SK-N-DZ (cell line): Measurements from ENCODE around the gene GPC1. TPM values are rescaled to one million over a fixed set of nuclear protein-coding genes. Genes with fewer than 3 reads are reported as not detected.
"Not testable (repeated sequence)": the region's sequence is repeated elsewhere in the genome, so short reads cannot be mapped to it uniquely, and the experiment has no call there.

Source experiments
- DNase-seq: peaks from one replicate; pipeline ENCODE4 v3.0.0-alpha.2; 2015; ENCODE audit warnings: low spot score
- polyA plus RNA-seq, 2 experiments: library from polyadenylated mRNA; depleted of rRNA; stranded (reverse); fragments of >200 nt; gene quantifications; 2 replicates each; pipeline ENCODE4 v1.2.3, GENCODE V29; 2014

Gene GPC1, protein sequence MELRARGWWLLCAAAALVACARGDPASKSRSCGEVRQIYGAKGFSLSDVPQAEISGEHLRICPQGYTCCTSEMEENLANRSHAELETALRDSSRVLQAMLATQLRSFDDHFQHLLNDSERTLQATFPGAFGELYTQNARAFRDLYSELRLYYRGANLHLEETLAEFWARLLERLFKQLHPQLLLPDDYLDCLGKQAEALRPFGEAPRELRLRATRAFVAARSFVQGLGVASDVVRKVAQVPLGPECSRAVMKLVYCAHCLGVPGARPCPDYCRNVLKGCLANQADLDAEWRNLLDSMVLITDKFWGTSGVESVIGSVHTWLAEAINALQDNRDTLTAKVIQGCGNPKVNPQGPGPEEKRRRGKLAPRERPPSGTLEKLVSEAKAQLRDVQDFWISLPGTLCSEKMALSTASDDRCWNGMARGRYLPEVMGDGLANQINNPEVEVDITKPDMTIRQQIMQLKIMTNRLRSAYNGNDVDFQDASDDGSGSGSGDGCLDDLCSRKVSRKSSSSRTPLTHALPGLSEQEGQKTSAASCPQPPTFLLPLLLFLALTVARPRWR
- polyA plus RNA-seq (2014; cell fraction: cytosol; rRNA removed), result 32.6 and 50.2 TPM in 2 replicates
- polyA plus RNA-seq (2014; cell fraction: nucleus; rRNA removed), result 75.2 and 80.4 TPM in 2 replicates

DNA sequence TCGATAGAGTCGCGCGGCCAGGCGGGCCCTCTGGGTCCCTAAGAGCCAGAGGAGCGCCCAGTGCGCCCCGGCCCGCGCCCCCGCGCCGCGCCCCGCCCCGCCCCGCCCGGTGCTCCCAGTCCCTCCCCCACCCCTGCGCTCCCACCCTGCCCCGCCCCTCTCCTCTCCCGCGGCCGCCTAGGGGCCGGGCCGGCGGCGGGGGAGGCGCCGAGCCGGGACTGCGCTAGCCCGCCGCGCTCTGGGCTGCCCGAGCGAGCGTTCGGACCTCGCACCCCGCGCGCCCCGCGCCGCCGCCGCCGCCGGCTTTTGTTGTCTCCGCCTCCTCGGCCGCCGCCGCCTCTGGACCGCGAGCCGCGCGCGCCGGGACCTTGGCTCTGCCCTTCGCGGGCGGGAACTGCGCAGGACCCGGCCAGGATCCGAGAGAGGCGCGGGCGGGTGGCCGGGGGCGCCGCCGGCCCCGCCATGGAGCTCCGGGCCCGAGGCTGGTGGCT is at the start of gene GPC1:
TSS of gene GPC1 (plus strand) at position 207 of the 491 bp plus-strand sequence. CDS start at position 463, 256 bp downstream.
- peak; percentile 51 for DNase-seq

- DNase-seq, result no peak
Measured at GRCh38 chr2:240386326-240386725, 49.1 kb upstream of the GPC1 start.

GRCh38 chr2:240386743-240387142 is 48.7 kb upstream of the GPC1 start:
- DNase-seq, result not testable (repeated sequence)

- no peak for DNase-seq
Measured at GRCh38 chr2:240387325-240387668, 48.2 kb upstream of the GPC1 start.

- no peak for DNase-seq
Measured at GRCh38 chr2:240387669-240388358, 47.6 kb upstream of the GPC1 start.

GRCh38 chr2:240388471-240389301 is 46.8 kb upstream of the GPC1 start:
- DNase-seq, result no peak

DNA sequence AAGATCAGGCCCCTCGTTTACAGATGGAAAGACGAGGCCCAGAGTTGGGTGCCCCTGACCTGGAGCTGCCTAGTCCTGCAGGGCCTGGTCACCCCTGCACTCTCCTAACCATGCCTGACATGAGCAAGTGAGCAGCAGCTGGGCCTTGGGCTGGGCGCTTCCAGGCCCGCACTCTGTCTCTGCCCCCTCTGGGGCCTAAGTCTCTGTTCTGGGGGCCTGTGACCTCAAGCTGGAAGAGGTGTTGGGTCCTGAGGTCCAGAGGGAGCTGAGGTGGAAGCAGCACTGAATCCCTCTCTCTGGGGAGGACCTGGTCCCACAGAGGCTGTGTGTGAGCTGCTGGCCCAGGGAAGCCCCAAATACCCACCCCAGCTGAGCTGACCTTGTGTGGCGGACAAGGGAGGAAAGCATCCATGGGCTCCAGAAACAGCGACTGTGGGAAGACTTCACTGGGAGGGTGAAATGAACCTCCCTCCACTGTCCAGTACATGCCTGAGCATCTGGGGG is 46.1 kb upstream of the GPC1 start:
- DNase-seq, result no peak

DNA sequence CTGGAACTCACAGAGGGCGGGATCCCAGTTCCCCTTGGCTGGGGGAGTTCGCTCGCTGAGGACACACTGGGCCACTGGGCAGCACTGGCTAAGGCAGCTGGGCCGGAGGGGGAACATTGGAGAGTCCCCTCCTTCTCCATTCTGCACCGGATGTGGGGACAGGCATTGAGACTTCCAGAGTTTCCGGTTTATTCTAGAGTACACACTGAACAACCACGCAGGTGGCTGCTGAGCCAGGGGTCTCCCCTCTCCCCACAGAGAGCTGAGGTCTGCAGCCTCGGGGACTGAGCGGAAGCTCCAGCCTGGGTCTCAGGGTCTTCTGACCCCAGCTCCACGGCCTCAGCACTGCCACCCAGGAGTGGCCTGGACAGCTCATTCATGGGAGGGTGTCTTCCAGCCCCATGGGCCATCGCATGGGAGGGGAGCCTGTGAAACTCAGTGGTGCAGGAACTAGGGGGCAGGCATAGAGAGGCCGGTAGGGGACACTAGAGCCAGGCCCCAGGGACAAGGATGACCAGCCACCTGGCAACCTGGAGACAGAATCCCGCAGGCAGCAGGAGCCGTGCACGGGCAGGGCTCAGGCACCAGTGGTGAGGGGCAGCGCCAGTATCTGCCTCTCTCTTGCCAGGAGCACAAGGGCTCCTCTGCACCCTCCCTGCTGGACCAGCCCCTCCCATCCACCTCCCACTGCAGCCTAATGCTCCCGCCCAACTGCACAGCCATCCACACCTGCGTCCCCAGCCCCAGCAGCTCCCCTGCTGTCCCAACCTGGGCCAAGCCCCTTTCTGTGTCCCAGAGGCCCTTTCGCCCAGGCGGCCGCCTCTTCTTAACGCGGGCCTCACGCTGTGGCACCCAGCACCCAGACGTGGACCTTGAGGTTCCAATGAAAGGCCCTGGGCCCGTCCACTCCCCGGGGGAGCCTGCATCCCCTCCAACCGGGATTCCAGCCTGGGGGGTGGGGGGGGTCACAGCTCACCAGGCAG is 45.1 kb upstream of the GPC1 start:
- DNase-seq, result no peak

- DNase-seq, result no peak
Measured at GRCh38 chr2:240391111-240392051, 44.1 kb upstream of the GPC1 start.

GRCh38 chr2:240392084-240392947 is 43.1 kb upstream of the GPC1 start:
- DNase-seq, result no peak

DNA sequence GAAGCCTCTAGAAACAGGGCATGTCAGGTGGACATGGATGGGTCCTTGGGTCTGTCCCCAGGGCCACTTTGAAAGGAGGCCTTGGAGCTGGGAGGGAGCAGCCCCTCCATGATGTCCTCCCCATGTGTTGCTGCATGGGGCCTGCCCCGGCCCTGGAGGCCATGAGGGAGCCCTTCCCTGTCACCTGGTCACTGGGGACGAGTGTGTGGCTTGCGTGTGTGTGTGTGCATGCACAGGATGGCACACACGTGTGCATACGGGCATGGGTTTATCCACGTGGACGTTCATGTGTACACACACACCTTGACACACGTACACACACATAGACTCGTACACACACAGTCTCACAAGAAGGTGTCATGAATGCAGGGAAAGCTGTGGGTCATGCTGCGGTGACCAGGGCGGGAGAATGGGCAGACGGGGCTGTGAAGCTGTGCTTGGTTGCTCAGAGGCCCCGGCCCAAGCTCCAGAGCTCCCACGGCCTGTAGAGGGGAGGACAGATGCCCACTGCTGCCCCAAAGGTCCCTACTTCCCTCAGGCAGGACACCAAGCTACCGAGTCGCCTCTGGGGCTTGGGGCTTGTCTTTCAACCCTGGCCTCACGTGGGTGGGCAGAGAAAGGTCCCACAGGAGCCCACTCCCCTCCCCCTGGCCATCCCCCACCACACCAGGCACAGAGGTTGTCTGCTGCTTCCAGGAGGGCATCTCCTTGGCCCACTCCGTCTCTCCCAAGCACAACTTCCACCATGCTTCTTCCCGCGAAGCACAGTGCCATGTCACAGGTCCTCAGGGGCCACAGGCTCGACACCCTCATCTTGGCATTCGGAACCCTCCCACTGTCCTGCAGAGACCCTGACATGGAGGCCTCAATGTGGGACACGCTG is 42.3 kb upstream of the GPC1 start:
- DNase-seq, result no peak

- DNase-seq, result no peak
Measured at GRCh38 chr2:240393831-240394410, 41.5 kb upstream of the GPC1 start.

GRCh38 chr2:240394549-240394948 is 40.9 kb upstream of the GPC1 start:
- no peak for DNase-seq

DNA sequence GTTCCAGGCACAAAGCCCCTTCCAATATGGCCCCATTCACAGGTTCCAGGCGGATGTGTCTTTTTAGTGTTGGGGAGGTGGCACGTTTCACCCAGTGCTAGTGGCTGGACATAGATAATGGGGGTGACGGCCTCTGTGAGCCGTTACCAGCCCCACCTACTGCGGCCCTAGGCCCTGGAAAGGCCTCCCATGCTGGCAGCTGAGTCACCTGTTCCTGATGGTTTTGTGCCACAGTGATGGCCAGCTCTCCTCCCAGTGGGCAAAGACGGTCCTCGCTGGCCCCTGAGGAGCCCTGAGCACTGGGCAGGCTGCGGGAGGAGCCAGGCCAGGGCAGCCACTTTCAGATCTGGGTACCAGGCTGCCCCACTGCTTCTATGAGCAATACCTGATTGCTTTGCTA is 40.0 kb upstream of the GPC1 start:
- no peak for DNase-seq

DNA sequence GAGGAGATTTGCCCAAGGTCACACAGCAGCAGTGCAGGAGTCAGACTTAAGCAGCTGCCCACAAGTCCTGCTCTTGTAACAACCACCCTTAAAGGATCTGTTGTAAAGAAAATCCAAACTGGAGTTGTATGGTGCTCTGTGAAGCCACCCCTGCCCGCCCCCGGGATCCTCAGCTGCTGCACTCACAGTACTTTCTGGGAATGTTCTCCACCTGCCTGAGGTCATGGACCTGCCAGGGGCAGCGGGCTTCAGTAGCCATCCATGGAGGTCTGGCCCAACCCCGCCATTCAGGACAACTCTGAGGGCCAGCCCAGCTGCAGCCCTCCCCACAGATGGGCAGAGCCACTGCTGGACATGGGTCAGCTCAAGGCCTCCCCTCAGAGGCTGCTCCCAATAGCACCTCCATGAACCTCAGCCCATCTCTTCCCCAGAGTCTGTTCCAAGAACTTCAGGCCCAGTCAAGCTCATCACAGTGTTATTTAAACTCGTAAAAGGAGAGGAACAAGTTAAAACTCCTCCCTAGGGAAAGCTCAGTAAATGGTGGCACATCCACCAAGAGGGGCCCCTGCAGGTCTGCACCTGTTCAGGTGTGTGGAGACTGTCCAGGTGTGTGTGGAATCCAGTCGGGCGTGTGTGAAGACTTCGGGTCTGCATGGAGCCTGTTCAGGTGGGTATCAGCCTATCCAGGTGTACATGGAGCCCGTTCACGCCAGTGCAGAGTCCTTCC is 39.4 kb upstream of the GPC1 start:
- DNase-seq, result no peak
